GM21528 (cell line): ENCODE results near the gene KLK4.
"Not testable (repeated sequence)": the region's sequence is repeated elsewhere in the genome, so short reads cannot be mapped to it uniquely, and the experiment has no call there.

Experiments
- ATAC-seq: cut with Tn5 transposase; IDR thresholded peaks from one replicate; pipeline ENCODE4 v1.9.1; 2021; ENCODE audit warnings: mild to moderate bottlenecking, moderate library complexity; ENCODE audit not compliant: unreplicated experiment, low FRiP score

The KLK4 gene

DNA sequence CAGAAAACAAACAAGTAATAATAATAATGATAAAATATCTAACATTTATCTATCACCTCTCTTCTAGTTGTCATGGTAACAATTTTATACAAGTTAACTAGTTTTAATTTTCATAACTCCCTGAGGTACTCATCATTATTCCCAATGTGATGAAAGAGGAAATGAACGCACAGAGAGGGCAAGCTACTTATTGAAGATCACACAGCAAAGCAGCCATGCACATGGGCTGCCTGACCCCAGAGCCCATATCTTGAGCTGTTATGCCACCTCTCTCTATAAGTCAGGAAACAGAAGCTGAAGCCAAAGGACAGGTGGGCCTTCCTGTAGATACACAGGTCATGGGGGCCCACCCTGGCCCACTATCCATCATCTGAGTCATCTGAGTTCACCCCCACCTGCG lies 4.9 kb upstream of the KLK4 start:
- ATAC-seq, result no peak

DNA sequence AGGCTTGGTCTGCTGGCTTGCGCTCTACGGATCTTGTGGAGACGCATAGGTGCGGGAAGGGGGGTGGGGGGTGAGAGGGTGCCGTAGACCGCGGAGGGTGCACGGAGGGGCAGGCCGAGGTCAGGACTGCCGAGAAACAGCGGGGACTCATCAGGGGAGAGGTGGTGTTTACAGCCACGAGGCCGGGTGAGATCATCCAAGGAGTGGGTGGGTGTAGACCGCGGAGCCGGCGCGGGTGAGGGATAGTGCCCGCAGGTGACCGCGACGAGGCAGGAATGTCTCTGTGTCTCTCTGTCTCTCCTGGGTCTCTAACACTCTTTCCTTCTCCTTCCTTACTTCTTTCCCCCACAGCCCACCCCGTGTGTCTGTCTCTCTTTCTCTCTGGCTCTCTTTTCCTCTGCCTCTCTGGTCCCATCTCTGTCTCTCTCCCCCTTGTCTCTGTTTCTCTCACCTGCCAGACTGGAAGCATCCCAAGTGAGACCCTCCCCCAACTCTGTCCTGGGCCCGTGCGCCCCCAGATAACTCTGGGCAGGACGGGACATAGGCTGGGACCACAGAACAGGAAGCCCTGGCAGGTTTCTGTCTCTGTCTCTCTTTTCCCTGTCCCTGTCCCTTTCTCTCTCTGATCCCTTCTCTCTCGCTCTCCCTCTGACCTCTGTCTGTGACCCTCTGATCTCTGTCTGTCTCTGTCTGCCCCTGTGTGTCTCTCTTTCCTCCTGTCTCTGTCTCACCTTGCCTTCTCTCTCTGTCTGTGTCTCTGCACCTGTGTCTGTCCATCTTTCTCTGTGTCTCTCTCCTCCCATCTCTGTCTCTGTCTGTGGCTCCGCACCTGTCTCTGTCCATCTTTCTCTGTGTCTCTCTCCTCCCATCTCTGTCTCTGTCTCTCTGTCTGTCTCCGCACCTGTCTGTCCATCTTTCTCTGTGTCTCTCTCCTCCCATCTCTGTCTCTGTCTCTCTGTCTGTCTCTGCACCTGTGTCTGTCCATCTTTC lies 1.8 kb upstream of the KLK4 start:
- no peak for ATAC-seq

DNA sequence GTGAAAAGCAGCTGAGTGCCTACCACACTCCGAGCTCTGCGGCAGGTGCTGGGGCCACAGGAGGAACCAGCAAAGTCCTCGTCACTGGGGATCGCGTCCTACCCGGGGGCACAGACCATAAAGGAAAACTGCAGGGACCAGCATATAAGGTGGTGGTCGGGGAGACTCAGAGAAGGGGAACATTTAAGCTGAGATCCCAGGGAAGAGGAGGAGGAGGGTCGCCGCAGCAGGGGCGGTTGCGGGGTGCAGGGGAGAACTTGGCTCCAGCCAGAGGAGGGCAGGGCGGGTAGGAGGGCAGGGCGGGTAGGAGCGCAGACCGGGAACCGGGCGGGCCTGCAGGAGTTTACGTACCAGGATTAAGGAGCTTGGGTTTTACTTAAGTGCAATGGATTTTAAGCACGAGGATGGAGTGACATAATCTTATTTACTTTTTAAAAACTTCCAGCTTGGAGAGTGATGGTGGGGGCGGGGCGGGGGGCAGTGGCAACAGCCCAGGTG lies 956 bp upstream of the KLK4 start:
- ATAC-seq, result no peak

DNA sequence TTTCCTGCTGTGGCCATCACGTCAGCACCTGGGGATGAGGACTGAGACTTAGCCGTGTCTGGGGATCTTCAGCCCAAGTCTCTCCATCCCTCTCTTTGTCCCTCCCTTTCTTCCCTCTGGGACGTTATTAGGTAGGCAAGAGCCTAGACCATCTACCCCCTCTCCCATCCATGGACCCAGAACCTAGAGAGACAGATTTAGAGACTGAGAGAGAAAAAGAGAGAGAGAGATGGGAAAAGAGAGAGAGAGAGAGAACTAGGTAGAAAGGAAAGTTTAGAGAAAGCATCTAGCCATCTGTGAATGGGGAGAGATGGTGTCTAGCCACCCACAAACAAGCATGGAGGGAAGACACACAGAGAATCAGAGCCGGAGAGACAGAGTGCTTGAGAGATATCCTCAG lies 473 bp downstream of the KLK4 start:
- ATAC-seq, result no peak

DNA sequence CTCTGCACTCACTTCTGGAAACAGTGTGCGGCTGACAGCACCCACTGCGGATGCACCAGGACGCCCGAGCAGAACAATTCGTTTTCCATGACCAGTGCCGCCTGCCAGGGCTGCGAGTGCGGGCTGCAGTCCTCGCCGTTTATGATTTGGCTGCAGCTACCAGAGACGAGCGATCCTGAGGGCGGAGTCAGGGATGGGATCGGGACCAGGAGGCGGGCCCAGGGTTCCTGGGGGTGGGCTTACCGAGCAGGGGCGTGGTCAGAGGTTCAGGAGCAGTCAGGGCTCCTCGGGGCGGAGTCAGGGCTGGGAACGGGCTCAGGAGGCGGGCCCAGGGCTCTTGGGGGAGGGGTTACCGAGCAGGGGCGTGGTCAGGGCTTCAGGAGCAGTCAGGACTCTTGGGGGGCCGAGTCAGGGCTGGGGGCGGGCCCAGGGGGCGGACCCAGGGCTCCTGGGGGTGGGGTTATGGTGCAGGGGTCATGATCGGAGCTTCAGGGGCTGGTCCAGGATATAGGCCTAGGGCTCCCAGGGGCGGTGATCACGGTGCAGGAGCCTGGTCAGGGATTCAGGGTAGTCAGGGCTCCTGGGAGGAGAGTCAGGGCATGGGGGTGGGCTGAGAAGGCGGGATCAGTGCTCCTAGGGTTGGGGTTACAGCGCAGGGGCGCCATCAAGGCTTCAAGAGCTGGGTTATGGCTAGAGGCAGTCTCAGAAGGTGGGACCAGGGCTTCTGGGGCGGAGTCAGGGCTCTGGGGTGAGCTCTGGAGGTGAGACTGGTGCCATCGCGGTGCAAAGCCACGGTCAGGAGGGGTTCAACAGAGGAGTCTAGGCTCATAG lies 1.7 kb downstream of the KLK4 start:
- no peak for ATAC-seq

DNA sequence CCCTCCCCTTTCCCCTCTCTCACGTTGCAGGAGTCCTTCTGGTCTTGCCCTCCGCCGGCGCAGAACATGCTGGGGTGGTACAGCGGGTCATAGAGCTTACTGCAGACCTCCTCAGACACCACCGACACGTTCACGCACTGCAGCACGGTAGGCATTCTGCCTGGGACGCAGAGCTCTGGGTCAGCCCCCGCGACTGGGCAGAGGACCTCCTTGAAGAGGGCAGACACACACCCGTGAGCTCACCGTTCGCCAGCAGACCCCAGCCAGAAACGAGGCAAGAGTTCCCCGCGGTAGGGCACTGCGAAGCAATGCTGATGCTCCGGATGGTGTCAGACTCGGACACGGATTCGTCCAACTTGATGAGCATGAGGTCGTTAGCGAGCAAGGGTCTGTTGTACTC lies 2.9 kb downstream of the KLK4 start:
- no peak for ATAC-seq

DNA sequence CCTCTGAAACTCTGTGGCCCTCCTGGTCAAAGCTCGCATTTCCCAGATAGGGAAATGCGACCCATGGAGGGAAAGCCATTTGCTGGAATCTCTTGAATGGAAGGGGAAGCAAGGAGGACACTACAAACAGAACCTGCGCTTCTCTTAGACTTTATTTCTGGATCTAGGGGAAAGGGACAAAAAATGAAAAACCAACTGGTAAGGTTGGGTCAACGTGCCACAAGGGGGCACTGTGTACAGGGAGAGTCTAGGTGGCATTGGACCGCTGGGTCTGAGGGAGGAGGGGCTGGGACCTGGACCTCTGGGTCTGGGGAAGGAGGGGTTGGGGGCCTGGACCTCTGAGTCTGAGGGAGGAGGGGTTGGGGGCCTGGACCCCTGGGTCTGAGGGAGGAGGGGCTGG lies 5.0 kb downstream of the KLK4 start:
- ATAC-seq, result no peak

DNA sequence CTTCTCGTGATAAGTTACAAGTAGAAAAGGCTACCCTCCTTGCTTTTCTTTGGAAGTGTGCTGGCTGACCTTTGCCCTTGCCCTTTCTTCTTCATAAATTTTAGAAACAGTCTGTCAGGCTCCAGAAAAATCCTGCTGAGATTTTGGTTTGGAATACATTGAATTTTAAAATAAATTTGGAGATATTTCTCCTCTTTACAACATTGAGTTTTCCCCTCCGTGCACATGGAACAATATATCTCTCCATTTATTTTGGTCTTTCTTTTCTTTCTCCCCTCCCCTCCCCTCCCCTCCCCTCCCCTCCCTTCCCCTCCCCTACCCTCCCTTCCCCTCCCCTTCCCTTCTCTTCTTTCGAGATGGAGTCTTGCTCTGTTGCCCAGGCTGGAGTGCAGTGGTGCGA lies 8.6 kb downstream of the KLK4 start:
- no peak for ATAC-seq

DNA sequence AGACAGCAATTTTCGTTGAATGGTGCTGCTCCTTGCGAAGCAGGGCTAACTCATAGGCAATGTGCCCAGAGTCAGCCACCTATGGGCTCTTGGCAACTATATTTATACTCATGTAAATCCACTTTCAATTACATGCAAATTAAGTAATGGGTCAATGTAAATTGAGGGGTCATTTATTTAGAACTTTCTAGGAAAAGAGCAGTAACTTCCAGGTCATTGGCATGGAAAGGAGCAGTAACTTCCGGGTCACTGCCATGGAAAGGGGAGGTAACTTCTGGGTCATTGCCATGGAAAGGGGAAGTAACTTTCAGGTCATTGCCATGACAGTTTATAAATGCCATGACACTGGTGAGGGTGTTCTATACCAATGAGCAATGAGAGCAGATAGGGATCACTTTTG lies 11.6 kb downstream of the KLK4 start:
- ATAC-seq, result no peak

DNA sequence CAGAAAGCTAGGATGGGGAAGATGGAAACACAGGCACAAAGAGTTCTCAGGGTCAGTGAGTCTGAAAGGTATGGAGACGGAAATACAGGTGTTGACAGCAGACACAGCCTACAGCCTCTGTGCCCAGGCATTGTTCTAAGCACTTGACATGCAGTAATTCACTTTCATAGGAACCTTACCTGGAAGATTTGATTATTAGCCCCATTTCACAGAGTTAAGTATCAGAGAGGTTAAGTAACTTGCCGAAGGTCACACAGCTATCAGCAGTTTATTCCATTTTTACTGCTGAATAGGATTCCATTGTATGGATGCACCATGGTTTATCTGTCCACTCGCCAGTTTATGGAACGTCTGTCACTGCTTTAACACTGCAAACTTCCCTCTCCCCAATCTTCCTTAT lies 13.2 kb downstream of the KLK4 start:
- no peak for ATAC-seq

DNA sequence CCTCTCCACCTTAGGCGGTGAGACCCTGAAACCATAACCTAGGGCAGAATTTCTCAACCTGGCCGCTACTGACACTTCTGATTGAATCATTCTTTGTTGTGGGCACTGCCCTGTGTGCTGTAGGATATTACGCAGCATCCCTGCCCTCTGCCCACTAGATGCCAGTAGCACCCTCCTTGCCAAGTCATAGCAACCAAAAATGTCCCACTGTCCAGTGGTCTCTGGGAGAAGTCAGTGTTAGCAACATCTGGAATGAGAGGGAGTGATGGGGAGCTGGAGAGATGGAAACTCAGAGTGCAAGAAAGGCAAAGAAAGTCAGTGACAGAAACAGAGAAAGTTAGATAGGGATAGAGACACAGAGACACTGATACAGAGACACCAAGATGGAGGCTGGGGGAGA lies 13.6 kb downstream of the KLK4 start:
- ATAC-seq, result no peak

DNA sequence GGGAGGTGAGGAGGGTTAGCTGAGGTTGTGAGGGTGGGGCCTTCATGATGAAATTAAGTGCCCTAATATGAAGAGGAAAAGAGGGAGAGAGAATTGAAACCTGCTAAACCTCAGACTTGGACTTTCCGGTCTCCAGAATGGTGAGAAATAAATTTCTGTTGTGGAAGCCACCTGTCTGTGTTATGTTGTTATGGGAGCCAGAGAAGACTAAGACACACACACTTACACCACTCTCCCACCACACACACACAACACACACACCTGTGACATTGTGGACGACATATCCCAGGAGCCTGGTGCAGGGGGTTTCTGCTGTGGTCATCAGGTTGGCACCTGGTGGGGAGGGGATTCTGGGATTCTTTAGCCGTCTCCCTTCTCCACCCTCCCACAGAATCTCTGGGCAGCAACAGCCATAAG lies 14.0 kb downstream of the KLK4 start:
- ATAC-seq, result peak; percentile 29

DNA sequence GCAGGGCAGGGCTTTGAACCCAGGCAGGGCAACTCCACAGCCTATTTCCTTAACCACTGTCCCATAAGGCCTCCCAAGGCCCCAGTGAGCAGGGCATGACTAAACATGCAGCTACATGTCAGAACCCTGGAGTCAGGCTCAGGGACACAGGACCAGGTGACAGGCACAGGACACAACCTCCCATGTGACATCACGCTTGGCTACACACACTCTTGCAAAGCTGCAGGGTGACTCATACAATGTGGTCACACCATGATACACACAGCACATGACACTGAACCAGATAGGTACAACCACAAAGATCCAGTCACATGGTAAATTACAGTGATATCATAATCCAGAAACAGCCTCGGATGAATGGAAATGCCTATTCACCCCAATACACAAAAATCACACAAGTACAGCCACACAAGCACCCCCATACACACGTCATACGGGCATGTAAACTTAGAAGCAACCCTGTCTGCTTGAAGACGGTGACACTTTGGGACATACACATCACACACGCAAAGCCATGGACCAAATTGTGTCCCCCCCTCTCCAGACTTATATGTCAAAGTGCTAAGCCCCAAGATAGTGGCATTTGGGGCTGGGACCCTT lies 14.5 kb downstream of the KLK4 start:
- ATAC-seq, result peak; percentile 73

DNA sequence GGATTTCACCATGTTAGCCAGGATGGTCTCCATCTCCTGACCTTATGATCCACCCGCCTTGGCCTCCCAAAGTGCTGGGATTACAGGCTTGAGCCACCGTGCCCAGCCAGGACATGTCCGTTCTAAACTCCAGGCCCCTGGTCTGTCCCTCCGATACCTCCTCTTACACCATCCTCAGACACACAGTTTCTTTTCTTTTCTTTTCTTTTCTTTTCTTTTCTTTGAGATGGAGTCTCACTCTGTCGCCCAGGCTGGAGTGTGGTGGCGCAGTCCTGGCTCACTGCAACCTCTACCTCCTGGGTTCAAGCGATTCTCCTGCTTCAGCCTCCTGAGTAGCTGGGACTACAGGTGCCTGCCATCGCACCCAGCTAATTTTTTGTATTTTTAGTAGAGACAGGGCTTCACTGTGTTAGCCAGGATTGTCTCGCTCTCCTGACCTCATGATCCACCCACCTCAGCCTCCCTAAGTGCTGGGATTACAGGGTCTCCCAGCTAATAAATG lies 15.1 kb downstream of the KLK4 start:
- ATAC-seq, result not testable (repeated sequence)

DNA sequence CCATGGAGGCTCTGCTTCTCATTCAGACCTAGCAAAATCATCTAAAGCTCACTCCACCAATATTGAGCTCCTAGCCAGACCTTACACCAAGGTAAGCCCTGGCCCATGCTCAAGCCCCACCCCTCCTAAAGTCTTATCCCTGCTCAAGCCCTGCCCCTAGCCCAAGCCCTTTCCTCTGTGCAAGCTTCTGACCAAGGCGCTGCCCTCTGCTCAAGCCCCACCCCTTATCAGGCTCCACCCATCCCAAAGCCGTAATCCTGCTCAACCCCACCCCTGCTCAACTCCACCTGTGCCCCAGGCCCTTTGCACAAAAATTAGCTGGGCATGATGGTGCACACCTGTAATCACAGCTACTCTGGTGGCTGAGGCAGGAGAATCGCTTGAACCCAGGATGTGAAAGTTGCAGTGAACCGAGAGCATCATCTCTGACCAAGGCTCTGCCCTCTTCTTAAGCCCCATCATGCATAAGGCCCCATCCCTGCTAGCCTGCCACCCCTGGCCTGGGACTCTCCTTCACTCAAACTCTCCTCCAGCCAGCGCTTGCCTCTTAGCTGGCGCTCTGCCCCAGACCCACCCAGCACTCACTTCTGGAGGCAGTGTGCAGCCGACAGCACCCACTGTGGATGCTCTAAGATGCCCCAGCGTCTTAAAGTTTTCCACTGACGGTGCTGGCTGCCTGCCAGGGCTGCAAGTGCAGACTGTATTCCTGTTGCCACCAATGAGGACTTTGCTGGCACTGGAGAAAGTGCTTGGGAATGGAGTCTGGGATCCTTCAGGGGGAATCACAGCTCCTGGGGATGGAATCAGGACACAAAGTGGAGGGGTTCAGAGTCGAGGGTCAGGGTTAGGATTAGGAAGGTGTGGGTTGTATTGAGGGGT lies 16.5 kb downstream of the KLK4 start:
- no peak for ATAC-seq

DNA sequence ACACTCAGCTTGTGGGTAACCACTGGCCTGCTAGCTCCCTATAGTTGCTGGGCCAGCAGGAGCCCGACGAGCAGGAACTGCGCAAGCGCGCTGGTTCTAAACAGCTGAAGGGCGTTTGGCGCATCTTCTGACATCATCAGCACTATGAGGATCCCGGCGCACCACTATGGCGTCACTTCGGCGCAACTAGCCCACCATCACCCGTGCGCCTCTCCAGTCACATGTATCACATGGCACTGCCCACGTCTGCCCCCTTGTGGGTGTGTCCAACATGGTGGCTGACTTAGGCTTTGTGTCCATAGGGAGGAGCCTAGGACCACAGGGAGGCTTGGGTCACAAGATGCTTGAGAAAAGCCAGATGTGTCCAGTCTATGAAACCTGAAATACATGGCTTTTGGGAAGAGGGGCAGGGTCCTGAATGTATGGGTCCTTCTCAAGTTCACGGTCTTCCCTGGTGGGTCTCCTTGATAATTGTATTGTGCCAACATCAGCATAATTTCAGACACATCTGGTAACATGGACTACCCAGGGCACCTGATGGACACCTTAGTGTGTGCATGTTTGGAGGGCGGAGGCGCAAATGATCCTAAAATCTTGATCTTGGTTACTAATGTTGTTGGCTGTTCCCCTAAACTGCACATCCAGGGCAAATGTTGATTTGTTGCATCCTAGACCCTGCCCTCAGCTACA lies 18.0 kb downstream of the KLK4 start:
- ATAC-seq, result no peak

DNA sequence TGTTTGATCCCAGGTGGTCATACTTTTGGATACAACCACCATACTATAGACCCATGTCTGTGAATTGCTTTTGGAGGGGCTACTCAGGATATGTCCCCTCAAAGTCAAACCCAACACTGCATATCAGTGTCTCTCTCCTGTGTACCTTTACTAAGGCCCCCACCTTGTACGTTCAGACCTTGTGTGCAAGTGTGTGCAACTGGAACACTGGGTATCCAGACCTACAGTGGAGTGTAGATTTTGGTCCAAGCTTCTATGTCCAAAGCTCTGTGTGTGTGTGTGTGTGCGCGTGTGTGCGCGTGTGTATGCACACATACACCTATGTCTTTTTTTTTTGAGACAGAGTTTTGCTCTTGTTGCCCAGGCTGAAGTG lies 20.0 kb downstream of the KLK4 start:
- ATAC-seq, result no peak

DNA sequence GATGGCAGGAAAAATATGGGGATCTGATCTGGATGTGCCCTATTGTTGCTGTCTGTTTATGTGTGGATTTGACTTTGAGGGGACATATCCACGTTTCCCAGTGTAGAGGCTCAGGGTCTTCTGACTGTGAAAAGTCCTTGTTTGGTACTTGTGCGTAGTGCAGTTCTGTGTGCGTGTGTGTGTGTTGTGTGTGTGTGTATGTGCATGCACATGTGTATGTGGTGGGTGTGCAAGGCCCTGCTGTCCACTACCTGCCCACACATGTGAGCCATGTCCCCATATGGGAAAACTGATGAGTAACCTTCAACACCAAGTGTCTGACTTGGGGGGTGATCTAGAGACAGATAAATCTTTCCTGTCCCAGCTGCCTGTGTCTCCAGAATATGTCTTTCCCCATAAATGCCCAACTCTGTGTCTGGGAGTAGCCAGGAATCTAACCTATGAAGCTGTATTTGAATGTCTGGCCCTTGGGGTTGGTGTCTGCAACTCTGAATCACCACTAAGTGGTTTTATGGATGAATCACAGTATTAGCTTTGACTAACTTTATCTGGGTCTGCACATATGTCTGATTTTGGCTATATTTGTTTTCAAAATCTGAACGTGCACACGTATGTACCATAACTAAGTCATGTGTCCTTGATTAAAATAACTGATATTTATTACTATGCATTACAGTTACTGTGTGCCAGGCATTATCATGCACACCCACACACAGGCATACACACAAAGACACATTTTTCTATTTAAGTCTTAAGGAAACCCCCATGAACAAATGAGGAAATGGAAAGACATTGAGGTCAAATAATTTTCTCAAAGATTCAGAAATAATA lies 20.6 kb downstream of the KLK4 start:
- no peak for ATAC-seq
